WTC11 (cell line): ENCODE measurements around the gene HDAC3. TPM values are rescaled to one million over a fixed set of nuclear protein-coding genes. Genes with fewer than 3 reads are reported as not detected.

Experiments
- CBFB ChIP-seq: sonication (generic); formaldehyde crosslinking; IDR thresholded peaks from 2 replicates; pipeline ENCODE4 v1.8.1; 2022; ENCODE audit warnings: mild to moderate bottlenecking, low read depth, missing genetic modification reagents
- CREM ChIP-seq: sonication (generic); formaldehyde crosslinking; IDR thresholded peaks from 2 replicates; pipeline ENCODE4 v1.8.1; 2022; ENCODE audit warnings: mild to moderate bottlenecking, missing genetic modification reagents, moderate library complexity
- ESRRA ChIP-seq: sonication (generic); formaldehyde crosslinking; IDR thresholded peaks from 2 replicates; pipeline ENCODE4 v1.8.1; 2022; ENCODE audit warnings: mild to moderate bottlenecking, missing genetic modification reagents, borderline replicate concordance
- FOXK1 ChIP-seq: sonication (generic); formaldehyde crosslinking; IDR thresholded peaks from 2 replicates; pipeline ENCODE4 v1.8.0; 2022; ENCODE audit warnings: mild to moderate bottlenecking, moderate library complexity, missing genetic modification reagents
- GABPB1 ChIP-seq: sonication (generic); formaldehyde crosslinking; IDR thresholded peaks from 2 replicates; pipeline ENCODE4 v1.8.1; 2023; ENCODE audit warnings: mild to moderate bottlenecking, missing genetic modification reagents
- JAZF1 ChIP-seq: fragments of 250-450 bp; sonication (Bioruptor Pico); IDR thresholded peaks from 2 replicates; pipeline ENCODE4 v1.9.0; 2021; ENCODE audit warnings: moderate library complexity, mild to moderate bottlenecking, inconsistent platforms
- MXD4 ChIP-seq: fragments of 250-450 bp; sonication (Bioruptor Pico); IDR thresholded peaks from 2 replicates; pipeline ENCODE4 v1.8.0; 2021; ENCODE audit warnings: mild to moderate bottlenecking, moderate library complexity, borderline replicate concordance
- MYBL2 ChIP-seq: sonication (generic); formaldehyde crosslinking; IDR thresholded peaks from 2 replicates; pipeline ENCODE4 v1.8.1; 2023; ENCODE audit warnings: mild to moderate bottlenecking, moderate library complexity, missing genetic modification reagents
- NR1H2 ChIP-seq: sonication (generic); formaldehyde crosslinking; IDR thresholded peaks from 2 replicates; pipeline ENCODE4 v1.9.0; 2021; ENCODE audit warnings: mild to moderate bottlenecking, moderate library complexity, missing genetic modification reagents
- NR2C2 ChIP-seq: sonication (generic); formaldehyde crosslinking; IDR thresholded peaks from 2 replicates; pipeline ENCODE4 v1.8.0; 2022; ENCODE audit warnings: mild to moderate bottlenecking, missing genetic modification reagents
- SMAD3 ChIP-seq: sonication (generic); formaldehyde crosslinking; IDR thresholded peaks from 2 replicates; pipeline ENCODE4 v1.8.0; 2022; ENCODE audit warnings: missing genetic modification reagents, mild to moderate bottlenecking, borderline replicate concordance
- SMAD4 ChIP-seq: sonication (generic); formaldehyde crosslinking; IDR thresholded peaks from 2 replicates; pipeline ENCODE4 v1.8.0; 2022; ENCODE audit warnings: mild to moderate bottlenecking, missing genetic modification reagents
- SP1 ChIP-seq: sonication (generic); formaldehyde crosslinking; conservative IDR thresholded peaks from 2 replicates; pipeline ENCODE4 v1.8.1; 2022; ENCODE audit warnings: missing genetic modification reagents
- ZBTB21 ChIP-seq: sonication (generic); formaldehyde crosslinking; IDR thresholded peaks from 2 replicates; pipeline ENCODE4 v1.8.1; 2023; ENCODE audit warnings: mild to moderate bottlenecking, missing genetic modification reagents, borderline replicate concordance
- ZNF121 ChIP-seq: sonication (generic); formaldehyde crosslinking; IDR thresholded peaks from 2 replicates; pipeline ENCODE4 v1.8.0; 2023; ENCODE audit warnings: missing genetic modification reagents
- ZNF232 ChIP-seq: sonication (generic); formaldehyde crosslinking; IDR thresholded peaks from 2 replicates; pipeline ENCODE4 v1.8.0; 2022; ENCODE audit warnings: mild to moderate bottlenecking, missing genetic modification reagents
- ZNF671 ChIP-seq: fragments of 250-450 bp; sonication (Bioruptor Pico); IDR thresholded peaks from 2 replicates; pipeline ENCODE4 v1.8.0; 2021; ENCODE audit warnings: mild to moderate bottlenecking
- total RNA-seq: library from RNA; stranded (reverse); gene quantifications from 3 replicates; pipeline ENCODE4 v1.2.3, GENCODE V29; 2021
- TF ChIP-seq, protein P1 (sequence below): sonication (generic); formaldehyde crosslinking; IDR thresholded peaks from 2 replicates; pipeline ENCODE4 v1.8.0; 2022; ENCODE audit warnings: mild to moderate bottlenecking, missing genetic modification reagents
- TF ChIP-seq, protein P2 (sequence below): fragments of 250-450 bp; sonication (Bioruptor Pico); IDR thresholded peaks from 2 replicates; pipeline ENCODE4 v1.9.0; 2021; ENCODE audit warnings: mild to moderate bottlenecking
- TF ChIP-seq, protein P3 (sequence below): sonication (generic); formaldehyde crosslinking; IDR thresholded peaks from 2 replicates; pipeline ENCODE4 v1.8.0; 2022; ENCODE audit warnings: mild to moderate bottlenecking, missing genetic modification reagents
- TF ChIP-seq, protein P4 (sequence below): sonication (generic); formaldehyde crosslinking; IDR thresholded peaks from 2 replicates; pipeline ENCODE4 v1.8.1; 2022; ENCODE audit warnings: low read depth, mild to moderate bottlenecking, moderate library complexity, missing genetic modification reagents, borderline replicate concordance
- TF ChIP-seq, protein P5 (sequence below): sonication (generic); formaldehyde crosslinking; IDR thresholded peaks from 2 replicates; pipeline ENCODE4 v1.8.1; 2022; ENCODE audit warnings: low read depth, missing genetic modification reagents, borderline replicate concordance
- TF ChIP-seq, protein P6 (sequence below): fragments of 250-450 bp; sonication (Bioruptor Pico); IDR thresholded peaks from 2 replicates; pipeline ENCODE4 v2.1.2; 2022; ENCODE audit warnings: mild to moderate bottlenecking, moderate library complexity
- TF ChIP-seq, protein P7 (sequence below): sonication (generic); formaldehyde crosslinking; IDR thresholded peaks from 2 replicates; pipeline ENCODE4 v1.8.0; 2022; ENCODE audit warnings: missing genetic modification reagents
- TF ChIP-seq, protein P8 (sequence below): sonication (generic); formaldehyde crosslinking; IDR thresholded peaks from 2 replicates; pipeline ENCODE4 v1.8.1; 2023; ENCODE audit warnings: mild to moderate bottlenecking, missing genetic modification reagents, moderate library complexity
- TF ChIP-seq, protein P9 (sequence below): sonication (generic); formaldehyde crosslinking; IDR thresholded peaks from 2 replicates; pipeline ENCODE4 v1.8.1; 2023; ENCODE audit warnings: mild to moderate bottlenecking, missing genetic modification reagents

The HDAC3 gene
- total RNA-seq, 1 experiment from 2014 or later = 96.2 TPM

DNA sequence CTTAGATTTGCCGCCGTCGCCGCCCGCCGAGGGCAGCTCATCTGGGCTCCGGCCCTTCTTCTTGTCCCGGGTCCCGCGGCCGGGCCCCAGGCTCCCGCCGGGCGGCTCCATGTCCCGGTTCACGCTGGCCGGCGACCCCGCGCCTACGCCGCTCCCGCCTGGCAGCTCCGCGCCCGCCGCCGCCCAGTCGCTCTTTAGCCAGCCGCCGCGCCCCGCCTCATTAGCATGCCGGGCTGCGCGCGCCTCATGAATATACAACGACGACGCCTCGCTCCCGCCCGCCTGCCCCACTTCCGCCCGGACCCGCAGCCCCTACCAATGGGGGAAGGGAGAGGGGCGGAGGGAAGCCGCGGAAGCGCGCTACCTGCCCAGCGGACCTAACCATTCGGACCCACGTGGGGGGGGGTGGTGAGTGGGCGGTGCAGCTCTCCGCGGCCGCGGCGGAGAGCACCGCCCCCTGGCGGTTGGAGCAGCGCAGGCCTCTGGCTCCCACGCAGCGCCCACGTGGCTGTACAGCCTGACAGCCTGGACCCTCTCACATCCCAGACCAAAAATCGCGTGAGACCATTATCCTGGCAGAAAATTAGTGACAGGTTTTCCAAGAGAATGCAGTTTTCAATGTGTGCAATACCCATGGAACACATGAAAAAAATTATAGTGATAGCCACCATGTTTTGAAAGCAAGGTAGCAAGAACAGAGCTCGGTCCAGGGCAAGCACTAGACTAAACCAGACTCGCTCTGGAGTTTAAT lies 17.7 kb downstream of the HDAC3 start, which contains the start of gene DIAPH1 (continued):
- TF ChIP-seq NR1H2 (CRISPR knock-in tag) (no peak), CBFB (0 out of 2 replicates have a peak, but pooled peaks have one; percentile 46), JAZF1 (CRISPR knock-in tag) (no peak), ZNF121 (CRISPR knock-in tag) (no peak), ZBTB21 (0 out of 2 replicates have a peak, but pooled peaks have one; percentile 68), CREM (CRISPR knock-in tag) (peak; percentile 56; the same call in 1 of the 2 replicates), MXD4 (no peak), MYBL2 (CRISPR knock-in tag) (no peak), GABPB1 (CRISPR knock-in tag) (peak; percentile 76; the same call in 1 of the 2 replicates), ESRRA (CRISPR knock-in tag) (peak; percentile 70; the same call in 1 of the 2 replicates), FOXK1 (CRISPR knock-in tag) (peak; percentile 94), ZNF232 (CRISPR knock-in tag) (peak; percentile 72; the same call in 1 of the 2 replicates), ZNF671 (CRISPR knock-in tag) (peak; percentile 30; the same call in 1 of the 2 replicates), SMAD3 (CRISPR knock-in tag) (no peak), SP1 (CRISPR knock-in tag) (peak; percentile 96), SMAD4 (no peak), NR2C2 (CRISPR knock-in tag) (no peak)
- TF ChIP-seq, protein P1, sequence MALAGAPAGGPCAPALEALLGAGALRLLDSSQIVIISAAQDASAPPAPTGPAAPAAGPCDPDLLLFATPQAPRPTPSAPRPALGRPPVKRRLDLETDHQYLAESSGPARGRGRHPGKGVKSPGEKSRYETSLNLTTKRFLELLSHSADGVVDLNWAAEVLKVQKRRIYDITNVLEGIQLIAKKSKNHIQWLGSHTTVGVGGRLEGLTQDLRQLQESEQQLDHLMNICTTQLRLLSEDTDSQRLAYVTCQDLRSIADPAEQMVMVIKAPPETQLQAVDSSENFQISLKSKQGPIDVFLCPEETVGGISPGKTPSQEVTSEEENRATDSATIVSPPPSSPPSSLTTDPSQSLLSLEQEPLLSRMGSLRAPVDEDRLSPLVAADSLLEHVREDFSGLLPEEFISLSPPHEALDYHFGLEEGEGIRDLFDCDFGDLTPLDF (CRISPR knock-in tag) = no peak
- TF ChIP-seq, protein P2, sequence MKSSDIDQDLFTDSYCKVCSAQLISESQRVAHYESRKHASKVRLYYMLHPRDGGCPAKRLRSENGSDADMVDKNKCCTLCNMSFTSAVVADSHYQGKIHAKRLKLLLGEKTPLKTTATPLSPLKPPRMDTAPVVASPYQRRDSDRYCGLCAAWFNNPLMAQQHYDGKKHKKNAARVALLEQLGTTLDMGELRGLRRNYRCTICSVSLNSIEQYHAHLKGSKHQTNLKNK (CRISPR knock-in tag) = no peak
- TF ChIP-seq, protein P3, sequence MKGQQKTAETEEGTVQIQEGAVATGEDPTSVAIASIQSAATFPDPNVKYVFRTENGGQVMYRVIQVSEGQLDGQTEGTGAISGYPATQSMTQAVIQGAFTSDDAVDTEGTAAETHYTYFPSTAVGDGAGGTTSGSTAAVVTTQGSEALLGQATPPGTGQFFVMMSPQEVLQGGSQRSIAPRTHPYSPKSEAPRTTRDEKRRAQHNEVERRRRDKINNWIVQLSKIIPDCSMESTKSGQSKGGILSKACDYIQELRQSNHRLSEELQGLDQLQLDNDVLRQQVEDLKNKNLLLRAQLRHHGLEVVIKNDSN (CRISPR knock-in tag) = peak; percentile 84
- TF ChIP-seq, protein P4, sequence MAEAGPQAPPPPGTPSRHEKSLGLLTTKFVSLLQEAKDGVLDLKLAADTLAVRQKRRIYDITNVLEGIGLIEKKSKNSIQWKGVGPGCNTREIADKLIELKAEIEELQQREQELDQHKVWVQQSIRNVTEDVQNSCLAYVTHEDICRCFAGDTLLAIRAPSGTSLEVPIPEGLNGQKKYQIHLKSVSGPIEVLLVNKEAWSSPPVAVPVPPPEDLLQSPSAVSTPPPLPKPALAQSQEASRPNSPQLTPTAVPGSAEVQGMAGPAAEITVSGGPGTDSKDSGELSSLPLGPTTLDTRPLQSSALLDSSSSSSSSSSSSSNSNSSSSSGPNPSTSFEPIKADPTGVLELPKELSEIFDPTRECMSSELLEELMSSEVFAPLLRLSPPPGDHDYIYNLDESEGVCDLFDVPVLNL (CRISPR knock-in tag) = no peak
- TF ChIP-seq, protein P5, sequence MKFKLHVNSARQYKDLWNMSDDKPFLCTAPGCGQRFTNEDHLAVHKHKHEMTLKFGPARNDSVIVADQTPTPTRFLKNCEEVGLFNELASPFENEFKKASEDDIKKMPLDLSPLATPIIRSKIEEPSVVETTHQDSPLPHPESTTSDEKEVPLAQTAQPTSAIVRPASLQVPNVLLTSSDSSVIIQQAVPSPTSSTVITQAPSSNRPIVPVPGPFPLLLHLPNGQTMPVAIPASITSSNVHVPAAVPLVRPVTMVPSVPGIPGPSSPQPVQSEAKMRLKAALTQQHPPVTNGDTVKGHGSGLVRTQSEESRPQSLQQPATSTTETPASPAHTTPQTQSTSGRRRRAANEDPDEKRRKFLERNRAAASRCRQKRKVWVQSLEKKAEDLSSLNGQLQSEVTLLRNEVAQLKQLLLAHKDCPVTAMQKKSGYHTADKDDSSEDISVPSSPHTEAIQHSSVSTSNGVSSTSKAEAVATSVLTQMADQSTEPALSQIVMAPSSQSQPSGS = no peak
- TF ChIP-seq, protein P6, sequence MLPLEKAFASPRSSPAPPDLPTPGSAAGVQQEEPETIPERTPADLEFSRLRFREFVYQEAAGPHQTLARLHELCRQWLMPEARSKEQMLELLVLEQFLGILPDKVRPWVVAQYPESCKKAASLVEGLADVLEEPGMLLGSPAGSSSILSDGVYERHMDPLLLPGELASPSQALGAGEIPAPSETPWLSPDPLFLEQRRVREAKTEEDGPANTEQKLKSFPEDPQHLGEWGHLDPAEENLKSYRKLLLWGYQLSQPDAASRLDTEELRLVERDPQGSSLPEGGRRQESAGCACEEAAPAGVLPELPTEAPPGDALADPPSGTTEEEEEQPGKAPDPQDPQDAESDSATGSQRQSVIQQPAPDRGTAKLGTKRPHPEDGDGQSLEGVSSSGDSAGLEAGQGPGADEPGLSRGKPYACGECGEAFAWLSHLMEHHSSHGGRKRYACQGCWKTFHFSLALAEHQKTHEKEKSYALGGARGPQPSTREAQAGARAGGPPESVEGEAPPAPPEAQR (CRISPR knock-in tag) = no peak
- TF ChIP-seq, protein P7, sequence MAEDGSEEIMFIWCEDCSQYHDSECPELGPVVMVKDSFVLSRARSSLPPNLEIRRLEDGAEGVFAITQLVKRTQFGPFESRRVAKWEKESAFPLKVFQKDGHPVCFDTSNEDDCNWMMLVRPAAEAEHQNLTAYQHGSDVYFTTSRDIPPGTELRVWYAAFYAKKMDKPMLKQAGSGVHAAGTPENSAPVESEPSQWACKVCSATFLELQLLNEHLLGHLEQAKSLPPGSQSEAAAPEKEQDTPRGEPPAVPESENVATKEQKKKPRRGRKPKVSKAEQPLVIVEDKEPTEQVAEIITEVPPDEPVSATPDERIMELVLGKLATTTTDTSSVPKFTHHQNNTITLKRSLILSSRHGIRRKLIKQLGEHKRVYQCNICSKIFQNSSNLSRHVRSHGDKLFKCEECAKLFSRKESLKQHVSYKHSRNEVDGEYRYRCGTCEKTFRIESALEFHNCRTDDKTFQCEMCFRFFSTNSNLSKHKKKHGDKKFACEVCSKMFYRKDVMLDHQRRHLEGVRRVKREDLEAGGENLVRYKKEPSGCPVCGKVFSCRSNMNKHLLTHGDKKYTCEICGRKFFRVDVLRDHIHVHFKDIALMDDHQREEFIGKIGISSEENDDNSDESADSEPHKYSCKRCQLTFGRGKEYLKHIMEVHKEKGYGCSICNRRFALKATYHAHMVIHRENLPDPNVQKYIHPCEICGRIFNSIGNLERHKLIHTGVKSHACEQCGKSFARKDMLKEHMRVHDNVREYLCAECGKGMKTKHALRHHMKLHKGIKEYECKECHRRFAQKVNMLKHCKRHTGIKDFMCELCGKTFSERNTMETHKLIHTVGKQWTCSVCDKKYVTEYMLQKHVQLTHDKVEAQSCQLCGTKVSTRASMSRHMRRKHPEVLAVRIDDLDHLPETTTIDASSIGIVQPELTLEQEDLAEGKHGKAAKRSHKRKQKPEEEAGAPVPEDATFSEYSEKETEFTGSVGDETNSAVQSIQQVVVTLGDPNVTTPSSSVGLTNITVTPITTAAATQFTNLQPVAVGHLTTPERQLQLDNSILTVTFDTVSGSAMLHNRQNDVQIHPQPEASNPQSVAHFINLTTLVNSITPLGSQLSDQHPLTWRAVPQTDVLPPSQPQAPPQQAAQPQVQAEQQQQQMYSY = no peak
- TF ChIP-seq, protein P8, sequence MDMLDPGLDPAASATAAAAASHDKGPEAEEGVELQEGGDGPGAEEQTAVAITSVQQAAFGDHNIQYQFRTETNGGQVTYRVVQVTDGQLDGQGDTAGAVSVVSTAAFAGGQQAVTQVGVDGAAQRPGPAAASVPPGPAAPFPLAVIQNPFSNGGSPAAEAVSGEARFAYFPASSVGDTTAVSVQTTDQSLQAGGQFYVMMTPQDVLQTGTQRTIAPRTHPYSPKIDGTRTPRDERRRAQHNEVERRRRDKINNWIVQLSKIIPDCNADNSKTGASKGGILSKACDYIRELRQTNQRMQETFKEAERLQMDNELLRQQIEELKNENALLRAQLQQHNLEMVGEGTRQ = peak; percentile 84
- TF ChIP-seq, protein P9, sequence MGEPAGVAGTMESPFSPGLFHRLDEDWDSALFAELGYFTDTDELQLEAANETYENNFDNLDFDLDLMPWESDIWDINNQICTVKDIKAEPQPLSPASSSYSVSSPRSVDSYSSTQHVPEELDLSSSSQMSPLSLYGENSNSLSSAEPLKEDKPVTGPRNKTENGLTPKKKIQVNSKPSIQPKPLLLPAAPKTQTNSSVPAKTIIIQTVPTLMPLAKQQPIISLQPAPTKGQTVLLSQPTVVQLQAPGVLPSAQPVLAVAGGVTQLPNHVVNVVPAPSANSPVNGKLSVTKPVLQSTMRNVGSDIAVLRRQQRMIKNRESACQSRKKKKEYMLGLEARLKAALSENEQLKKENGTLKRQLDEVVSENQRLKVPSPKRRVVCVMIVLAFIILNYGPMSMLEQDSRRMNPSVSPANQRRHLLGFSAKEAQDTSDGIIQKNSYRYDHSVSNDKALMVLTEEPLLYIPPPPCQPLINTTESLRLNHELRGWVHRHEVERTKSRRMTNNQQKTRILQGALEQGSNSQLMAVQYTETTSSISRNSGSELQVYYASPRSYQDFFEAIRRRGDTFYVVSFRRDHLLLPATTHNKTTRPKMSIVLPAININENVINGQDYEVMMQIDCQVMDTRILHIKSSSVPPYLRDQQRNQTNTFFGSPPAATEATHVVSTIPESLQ (CRISPR knock-in tag) = no peak
